GM23338 (cell line): ENCODE results near the gene HSD3B7.

Source experiments
- CREB1 ChIP-seq: fragments of 250-450 bp; sonication (Bioruptor Pico); IDR thresholded peaks from 2 replicates; pipeline ENCODE4 v1.5.0; 2020; ENCODE audit warnings: low read depth, mild to moderate bottlenecking, moderate library complexity
- EZH2 ChIP-seq: fragments of 200-600 bp; sonication (generic); IDR thresholded peaks from one replicate; pipeline ENCODE4 v1.8.0; 2017; ENCODE audit warnings: antibody characterized with exemption, mild to moderate bottlenecking, low read depth; ENCODE audit not compliant: unreplicated experiment
- EZH2phosphoT487 ChIP-seq: fragments of 200-600 bp; sonication (generic); IDR thresholded peaks from one replicate; pipeline ENCODE4 v1.8.1; 2018; ENCODE audit warnings: antibody characterized with exemption; ENCODE audit not compliant: unreplicated experiment
- JUNB ChIP-seq: IDR thresholded peaks from one replicate; pipeline ENCODE4 v1.6.1; 2016; ENCODE audit warnings: antibody characterized with exemption; ENCODE audit not compliant: unreplicated experiment
- POLR2AphosphoS5 ChIP-seq: IDR thresholded peaks from 2 replicates; pipeline ENCODE4 v1.6.1; 2016; ENCODE audit warnings: antibody characterized with exemption, low read depth
- REST ChIP-seq: IDR thresholded peaks from one replicate; pipeline ENCODE4 v1.6.1; 2018; ENCODE audit warnings: antibody characterized with exemption; ENCODE audit not compliant: unreplicated experiment
- ZNF331 ChIP-seq: fragments of 250-450 bp; sonication (Bioruptor Pico); IDR thresholded peaks from 2 replicates; pipeline ENCODE4 v1.5.0; 2020; ENCODE audit warnings: low read depth, mild to moderate bottlenecking, moderate library complexity
- ZNF462 ChIP-seq: fragments of 250-450 bp; sonication (Bioruptor Pico); IDR thresholded peaks from 2 replicates; pipeline ENCODE4 v1.5.0; 2020; ENCODE audit warnings: mild to moderate bottlenecking, moderate library complexity
- TF ChIP-seq, protein P1 (sequence below), 2 experiments: fragments of 200-600 bp in 1 of 2; sonication (generic) in 1 of 2; conservative IDR thresholded peaks; 2 replicates each; pipeline versions ENCODE4 v1.5.1 to v1.6.1; 2016 to 2017; ENCODE audit warnings: antibody characterized with exemption in 2 of 2, low read depth in 2 of 2, mild to moderate bottlenecking in 2 of 2, moderate library complexity in 1 of 2
- TF ChIP-seq, protein P2 (sequence below): IDR thresholded peaks from 2 replicates; pipeline ENCODE4 v1.6.1; 2016; ENCODE audit warnings: antibody characterized with exemption

GRCh38 chr16:30953111-30953510, 31.9 kb upstream of the HSD3B7 start:
- TF ChIP-seq, protein P1, sequence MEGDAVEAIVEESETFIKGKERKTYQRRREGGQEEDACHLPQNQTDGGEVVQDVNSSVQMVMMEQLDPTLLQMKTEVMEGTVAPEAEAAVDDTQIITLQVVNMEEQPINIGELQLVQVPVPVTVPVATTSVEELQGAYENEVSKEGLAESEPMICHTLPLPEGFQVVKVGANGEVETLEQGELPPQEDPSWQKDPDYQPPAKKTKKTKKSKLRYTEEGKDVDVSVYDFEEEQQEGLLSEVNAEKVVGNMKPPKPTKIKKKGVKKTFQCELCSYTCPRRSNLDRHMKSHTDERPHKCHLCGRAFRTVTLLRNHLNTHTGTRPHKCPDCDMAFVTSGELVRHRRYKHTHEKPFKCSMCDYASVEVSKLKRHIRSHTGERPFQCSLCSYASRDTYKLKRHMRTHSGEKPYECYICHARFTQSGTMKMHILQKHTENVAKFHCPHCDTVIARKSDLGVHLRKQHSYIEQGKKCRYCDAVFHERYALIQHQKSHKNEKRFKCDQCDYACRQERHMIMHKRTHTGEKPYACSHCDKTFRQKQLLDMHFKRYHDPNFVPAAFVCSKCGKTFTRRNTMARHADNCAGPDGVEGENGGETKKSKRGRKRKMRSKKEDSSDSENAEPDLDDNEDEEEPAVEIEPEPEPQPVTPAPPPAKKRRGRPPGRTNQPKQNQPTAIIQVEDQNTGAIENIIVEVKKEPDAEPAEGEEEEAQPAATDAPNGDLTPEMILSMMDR (conservative IDR thresholded peaks at IDR 0.05; ENCODE audit: low read depth in 2 of 2): no peak
- no peak for TF ChIP-seq POLR2AphosphoS5
- TF ChIP-seq JUNB: no peak
- no peak for TF ChIP-seq EZH2phosphoT487
- TF ChIP-seq EZH2: no peak
- TF ChIP-seq REST: no peak
- TF ChIP-seq CREB1: no peak
- TF ChIP-seq ZNF462 (CRISPR knock-in tag): no peak
- no peak for TF ChIP-seq ZNF331 (CRISPR knock-in tag)
- TF ChIP-seq, protein P2, sequence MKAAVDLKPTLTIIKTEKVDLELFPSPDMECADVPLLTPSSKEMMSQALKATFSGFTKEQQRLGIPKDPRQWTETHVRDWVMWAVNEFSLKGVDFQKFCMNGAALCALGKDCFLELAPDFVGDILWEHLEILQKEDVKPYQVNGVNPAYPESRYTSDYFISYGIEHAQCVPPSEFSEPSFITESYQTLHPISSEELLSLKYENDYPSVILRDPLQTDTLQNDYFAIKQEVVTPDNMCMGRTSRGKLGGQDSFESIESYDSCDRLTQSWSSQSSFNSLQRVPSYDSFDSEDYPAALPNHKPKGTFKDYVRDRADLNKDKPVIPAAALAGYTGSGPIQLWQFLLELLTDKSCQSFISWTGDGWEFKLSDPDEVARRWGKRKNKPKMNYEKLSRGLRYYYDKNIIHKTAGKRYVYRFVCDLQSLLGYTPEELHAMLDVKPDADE: no peak
